Liver (tissue), 3 donors: ENCODE measurements around the gene MTRR.

Source experiments
- CTCF ChIP-seq: fragments of 150-350 bp; IDR thresholded peaks from 2 replicates; pipeline ENCODE4 v1.5.1; 2017; ENCODE audit warnings: improper control_type of control experiment, low read depth, low read length; ENCODE audit not compliant: missing input control
- FOXA1 ChIP-seq: IDR thresholded peaks from 2 replicates; pipeline ENCODE4 v1.6.1; 2016; ENCODE audit warnings: antibody characterized with exemption
- GABPA ChIP-seq, 2 donors: IDR thresholded peaks in 1 of 2; conservative IDR thresholded peaks in 1 of 2; 2 replicates each; pipeline ENCODE4 v1.6.1; 2016; ENCODE audit warnings: antibody characterized with exemption in 2 of 2, mild to moderate bottlenecking in 1 of 2, moderate library complexity in 1 of 2
- JUND ChIP-seq, 2 donors: IDR thresholded peaks; 2 replicates each; pipeline ENCODE4 v1.6.1; 2016; ENCODE audit warnings: antibody characterized with exemption in 2 of 2
- MAX ChIP-seq: IDR thresholded peaks from 2 replicates; pipeline ENCODE4 v1.6.1; 2016; ENCODE audit warnings: antibody characterized with exemption
- NR2F2 ChIP-seq: IDR thresholded peaks from 2 replicates; pipeline ENCODE4 v1.6.1; 2016; ENCODE audit warnings: antibody characterized with exemption
- RAD21 ChIP-seq, 2 donors: IDR thresholded peaks; 2 replicates each; pipeline ENCODE4 v1.6.1; 2016; ENCODE audit warnings: antibody characterized with exemption in 2 of 2, mild to moderate bottlenecking in 2 of 2
- REST ChIP-seq: IDR thresholded peaks from 2 replicates; pipeline ENCODE4 v1.6.1; 2016; ENCODE audit warnings: antibody characterized with exemption, mild to moderate bottlenecking
- SP1 ChIP-seq: IDR thresholded peaks from 2 replicates; pipeline ENCODE4 v1.6.1; 2018; ENCODE audit warnings: antibody characterized with exemption, mild to moderate bottlenecking
- TAF1 ChIP-seq: conservative IDR thresholded peaks from 2 replicates; pipeline ENCODE4 v1.6.1; 2016; ENCODE audit warnings: antibody characterized with exemption, mild to moderate bottlenecking
- YY1 ChIP-seq: IDR thresholded peaks from 2 replicates; pipeline ENCODE4 v1.6.1; 2016; ENCODE audit warnings: antibody characterized with exemption, mild to moderate bottlenecking
- ZBTB33 ChIP-seq: IDR thresholded peaks from 2 replicates; pipeline ENCODE4 v1.6.1; 2016; ENCODE audit warnings: antibody characterized with exemption
- donor health status: healthy.
- donor health status: healthy.

- no peak for TF ChIP-seq CTCF
- no peak for TF ChIP-seq ZBTB33
- TF ChIP-seq MAX = no peak
- TF ChIP-seq NR2F2 = no peak
- no peak for TF ChIP-seq SP1
- no peak for TF ChIP-seq TAF1
- TF ChIP-seq RAD21 (IDR thresholded peaks at IDR 0.05) = no peak
- TF ChIP-seq FOXA1 = no peak
- no peak for TF ChIP-seq YY1
- no peak for TF ChIP-seq GABPA (IDR thresholded peaks at IDR 0.05 in 1 of 2, conservative IDR thresholded peaks at IDR 0.05 in 1 of 2)
- TF ChIP-seq REST = no peak
- no peak for TF ChIP-seq JUND (IDR thresholded peaks at IDR 0.05)
These were observed 25.5 kb downstream of the MTRR start for GRCh38 chr5:7894439-7894838.
